DOHH2 (cell line): ENCODE data around the gene PRR11.

Experiments
- EZH2phosphoT487 ChIP-seq: fragments of 200-600 bp; sonication (generic); IDR thresholded peaks from 2 replicates; pipeline ENCODE4 v1.6.1; 2017; ENCODE audit warnings: borderline replicate concordance, mild to moderate bottlenecking, antibody characterized with exemption, low read length, moderate library complexity, mixed read lengths
- TF ChIP-seq, protein P1 (sequence below): fragments of 200-600 bp; sonication (generic); IDR thresholded peaks from one replicate; pipeline ENCODE4 v1.5.1; 2014; ENCODE audit warnings: antibody characterized with exemption, mild to moderate bottlenecking, low read depth, low read length; ENCODE audit not compliant: poor library complexity, severe bottlenecking

DNA sequence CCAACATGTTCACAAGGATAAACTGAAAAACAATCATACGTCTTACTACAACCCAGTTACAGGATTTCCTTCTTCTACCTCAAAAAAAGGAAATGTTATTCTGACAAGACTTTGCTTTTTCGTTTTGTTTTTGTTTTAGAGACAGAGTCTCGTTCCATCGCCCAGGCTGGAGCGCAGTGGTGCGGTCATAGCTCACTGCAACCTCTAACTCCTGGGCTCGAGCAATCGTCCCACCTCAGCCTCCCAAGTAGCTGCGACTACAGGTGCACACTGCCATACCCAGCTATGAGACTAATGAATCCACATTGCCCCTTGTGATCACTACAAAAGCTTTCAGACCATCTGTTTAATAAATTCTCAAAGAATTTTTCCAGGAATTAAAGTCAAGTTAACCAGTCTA, 40.1 kb upstream of the PRR11 start:
- no peak for TF ChIP-seq EZH2phosphoT487
- TF ChIP-seq, protein P1, sequence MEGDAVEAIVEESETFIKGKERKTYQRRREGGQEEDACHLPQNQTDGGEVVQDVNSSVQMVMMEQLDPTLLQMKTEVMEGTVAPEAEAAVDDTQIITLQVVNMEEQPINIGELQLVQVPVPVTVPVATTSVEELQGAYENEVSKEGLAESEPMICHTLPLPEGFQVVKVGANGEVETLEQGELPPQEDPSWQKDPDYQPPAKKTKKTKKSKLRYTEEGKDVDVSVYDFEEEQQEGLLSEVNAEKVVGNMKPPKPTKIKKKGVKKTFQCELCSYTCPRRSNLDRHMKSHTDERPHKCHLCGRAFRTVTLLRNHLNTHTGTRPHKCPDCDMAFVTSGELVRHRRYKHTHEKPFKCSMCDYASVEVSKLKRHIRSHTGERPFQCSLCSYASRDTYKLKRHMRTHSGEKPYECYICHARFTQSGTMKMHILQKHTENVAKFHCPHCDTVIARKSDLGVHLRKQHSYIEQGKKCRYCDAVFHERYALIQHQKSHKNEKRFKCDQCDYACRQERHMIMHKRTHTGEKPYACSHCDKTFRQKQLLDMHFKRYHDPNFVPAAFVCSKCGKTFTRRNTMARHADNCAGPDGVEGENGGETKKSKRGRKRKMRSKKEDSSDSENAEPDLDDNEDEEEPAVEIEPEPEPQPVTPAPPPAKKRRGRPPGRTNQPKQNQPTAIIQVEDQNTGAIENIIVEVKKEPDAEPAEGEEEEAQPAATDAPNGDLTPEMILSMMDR = no peak
